Bladder microvascular endothelial cell (primary cell): ENCODE measurements around the gene OR51S1. TPM values are rescaled to one million over a fixed set of nuclear protein-coding genes. Genes with fewer than 3 reads are reported as not detected.

ENCODE experiments used
- total RNA-seq: library from RNA; depleted of rRNA; stranded (reverse); fragments of >200 nt; gene quantifications from 2 replicates; pipeline ENCODE4 v1.2.3, GENCODE V29; 2014

OR51S1 gene, protein sequence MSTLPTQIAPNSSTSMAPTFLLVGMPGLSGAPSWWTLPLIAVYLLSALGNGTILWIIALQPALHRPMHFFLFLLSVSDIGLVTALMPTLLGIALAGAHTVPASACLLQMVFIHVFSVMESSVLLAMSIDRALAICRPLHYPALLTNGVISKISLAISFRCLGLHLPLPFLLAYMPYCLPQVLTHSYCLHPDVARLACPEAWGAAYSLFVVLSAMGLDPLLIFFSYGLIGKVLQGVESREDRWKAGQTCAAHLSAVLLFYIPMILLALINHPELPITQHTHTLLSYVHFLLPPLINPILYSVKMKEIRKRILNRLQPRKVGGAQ
- total RNA-seq = not detected in 2 replicates

DNA sequence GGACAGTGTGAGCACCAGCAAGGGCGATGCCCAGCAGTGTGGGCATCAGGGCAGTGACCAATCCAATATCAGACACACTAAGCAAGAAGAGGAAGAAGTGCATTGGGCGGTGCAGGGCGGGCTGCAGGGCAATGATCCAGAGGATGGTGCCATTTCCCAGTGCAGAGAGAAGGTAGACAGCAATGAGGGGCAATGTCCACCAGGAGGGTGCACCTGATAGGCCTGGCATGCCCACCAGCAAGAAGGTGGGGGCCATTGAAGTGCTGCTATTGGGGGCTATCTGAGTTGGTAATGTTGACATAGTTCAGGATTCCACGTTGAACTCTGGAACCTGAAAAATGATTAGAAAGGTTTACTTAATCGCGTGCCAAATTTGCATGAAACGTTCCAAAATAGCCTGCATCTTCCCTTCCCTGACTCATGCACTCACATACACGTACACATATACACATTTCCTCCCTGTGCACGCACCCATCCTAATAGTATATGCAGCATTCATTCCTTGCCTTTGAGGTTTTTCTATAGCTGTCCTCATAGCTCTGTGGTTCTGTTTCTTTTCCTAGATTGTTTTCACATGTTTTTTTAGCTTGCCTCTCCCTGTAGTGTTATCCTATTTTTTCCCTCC, at the start of gene OR51S1:
TSS of gene OR51S1 (minus strand) at position 301 of the 625 bp plus-strand sequence. CDS start at position 301, 0 bp downstream.

DNA sequence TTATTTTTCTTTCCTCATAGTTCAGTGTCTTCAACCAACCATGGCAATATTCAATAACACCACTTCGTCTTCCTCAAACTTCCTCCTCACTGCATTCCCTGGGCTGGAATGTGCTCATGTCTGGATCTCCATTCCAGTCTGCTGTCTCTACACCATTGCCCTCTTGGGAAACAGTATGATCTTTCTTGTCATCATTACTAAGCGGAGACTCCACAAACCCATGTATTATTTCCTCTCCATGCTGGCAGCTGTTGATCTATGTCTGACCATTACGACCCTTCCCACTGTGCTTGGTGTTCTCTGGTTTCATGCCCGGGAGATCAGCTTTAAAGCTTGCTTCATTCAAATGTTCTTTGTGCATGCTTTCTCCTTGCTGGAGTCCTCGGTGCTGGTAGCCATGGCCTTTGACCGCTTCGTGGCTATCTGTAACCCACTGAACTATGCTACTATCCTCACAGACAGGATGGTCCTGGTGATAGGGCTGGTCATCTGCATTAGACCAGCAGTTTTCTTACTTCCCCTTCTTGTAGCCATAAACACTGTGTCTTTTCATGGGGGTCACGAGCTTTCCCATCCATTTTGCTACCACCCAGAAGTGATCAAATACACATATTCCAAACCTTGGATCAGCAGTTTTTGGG, 33.0 kb upstream of the OR51S1 start, which contains the start of gene OR51T1:
TSS of gene OR51T1 (plus strand) at position 41 of the 641 bp plus-strand sequence. CDS start at position 41, 0 bp downstream.

DNA sequence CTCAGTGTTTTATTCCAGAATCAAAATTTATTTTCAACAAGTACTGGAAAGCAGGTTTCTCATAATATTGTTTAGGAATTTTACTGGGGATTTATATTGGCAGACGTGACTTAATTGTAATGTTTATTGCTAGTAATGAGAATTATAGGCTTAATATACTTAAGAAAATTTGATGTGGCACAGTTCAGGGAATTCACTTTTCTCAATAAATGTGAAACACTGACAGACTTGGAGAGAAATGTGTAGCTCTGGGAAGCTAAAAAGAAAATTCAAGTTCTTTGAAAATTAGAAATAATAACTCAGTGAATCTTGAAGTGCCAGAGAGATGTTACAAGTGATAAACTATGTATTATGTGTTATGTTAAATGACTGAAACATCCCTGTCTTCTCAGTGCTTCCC, 28.0 kb downstream of the OR51S1 start, which contains the start of gene OR51F2:
TSS of gene OR51F2 (plus strand) at position 301 of the 400 bp plus-strand sequence. CDS start 101 bp downstream, outside the sequence.

DNA sequence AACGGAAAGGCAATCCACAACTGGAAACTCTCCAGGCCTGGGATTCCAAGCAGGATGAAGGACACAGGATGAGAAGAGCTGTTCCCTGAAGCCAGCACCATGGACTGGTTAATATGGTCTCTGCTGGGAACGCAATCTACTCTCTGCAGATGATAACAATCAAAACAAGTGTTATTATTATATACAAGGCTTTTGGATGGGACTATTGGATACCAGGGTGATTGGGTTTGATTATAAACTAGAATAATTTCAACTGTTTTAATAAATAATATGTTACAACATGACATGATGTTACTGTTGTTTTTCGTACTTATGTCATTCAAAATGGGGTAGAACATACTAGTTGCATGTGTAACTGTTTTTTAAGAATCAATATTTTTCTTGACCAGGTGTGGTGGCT, 44.7 kb downstream of the OR51S1 start, which contains the start of gene OR52R1:
TSS of gene OR52R1 (minus strand) at position 101 of the 400 bp plus-strand sequence. CDS start at position 101, 0 bp downstream.

Other genes starting within 250 kb of the OR51S1 start
- gene TRIM68, start 241.0 kb downstream of the OR51S1 start, total RNA-seq = 8.3 and 12.3 TPM in 2 replicates
- not detected in 2 replicates for gene OR51D1, start 211.7 kb downstream of the OR51S1 start, total RNA-seq
- not detected in 2 replicates for gene OR51E1, start 205.2 kb downstream of the OR51S1 start, total RNA-seq
- gene OR51E2, start 151.4 kb downstream of the OR51S1 start, total RNA-seq = not detected in 2 replicates
- not detected in 2 replicates for gene MMP26, start 144.4 kb downstream of the OR51S1 start, total RNA-seq
- not detected in 2 replicates for gene OR51F1, start 79.3 kb downstream of the OR51S1 start, total RNA-seq
- not detected in 2 replicates for gene OR52R1, start 44.8 kb downstream of the OR51S1 start, total RNA-seq
- gene OR51F2, start 27.9 kb downstream of the OR51S1 start, total RNA-seq = not detected in 2 replicates
- not detected in 2 replicates for gene OR51T1, start 32.7 kb upstream of the OR51S1 start, total RNA-seq
- gene OR51A7, start 54.6 kb upstream of the OR51S1 start, total RNA-seq = not detected in 2 replicates
- gene OR51G2, start 70.1 kb upstream of the OR51S1 start, total RNA-seq = not detected in 2 replicates
- not detected in 2 replicates for gene OR51G1, start 75.1 kb upstream of the OR51S1 start, total RNA-seq
- gene OR51A4, start 98.4 kb upstream of the OR51S1 start, total RNA-seq = not detected in 2 replicates
- gene OR51A2, start 106.5 kb upstream of the OR51S1 start, total RNA-seq = not detected in 2 replicates
- gene OR51L1, start 145.6 kb upstream of the OR51S1 start, total RNA-seq = not detected in 2 replicates
- gene OR52J3, start 197.3 kb upstream of the OR51S1 start, total RNA-seq = not detected in 2 replicates
- not detected in 2 replicates for gene OR52E2, start 210.4 kb upstream of the OR51S1 start, total RNA-seq
- gene OR52E1, start 220.4 kb upstream of the OR51S1 start, total RNA-seq = not detected in 2 replicates